Hepatocyte (in vitro differentiated cells): ENCODE data around the gene NDUFB5. TPM values are rescaled to one million over a fixed set of nuclear protein-coding genes. Genes with fewer than 3 reads are reported as not detected.

Source experiments
- DNase-seq: peaks from one replicate; pipeline ENCODE4 v3.0.0-alpha.2; 2016; ENCODE audit warnings: low spot score
- H2AFZ ChIP-seq: fragments of 200-600 bp; sonication (generic); 2 replicates; pipeline ENCODE4 v1.6.0; 2016; ENCODE audit warnings: antibody characterized with exemption, mild to moderate bottlenecking
- H3K27ac ChIP-seq: fragments of 200-600 bp; sonication (generic); 2 replicates; pipeline ENCODE4 v1.5.1; 2016; ENCODE audit warnings: mild to moderate bottlenecking
- H3K27me3 ChIP-seq: fragments of 200-600 bp; sonication (generic); 2 replicates; pipeline ENCODE4 v1.6.1; 2016
- H3K36me3 ChIP-seq: fragments of 200-600 bp; sonication (generic); replicated peaks from 2 replicates; pipeline ENCODE4 v1.5.1; 2016; ENCODE audit warnings: low read depth; ENCODE audit not compliant: insufficient read depth
- H3K4me1 ChIP-seq: fragments of 200-600 bp; sonication (generic); 2 replicates; pipeline ENCODE4 v1.5.1; 2016; ENCODE audit warnings: mild to moderate bottlenecking, moderate library complexity; ENCODE audit not compliant: insufficient read depth
- H3K4me2 ChIP-seq: fragments of 200-600 bp; sonication (generic); 2 replicates; pipeline ENCODE4 v1.6.0; 2016
- H3K4me3 ChIP-seq: fragments of 200-600 bp; sonication (generic); 2 replicates; pipeline ENCODE4 v1.5.1; 2016; ENCODE audit warnings: mild to moderate bottlenecking
- H3K79me2 ChIP-seq: fragments of 200-600 bp; sonication (generic); 2 replicates; pipeline ENCODE4 v1.6.0; 2017; ENCODE audit warnings: mild to moderate bottlenecking
- H3K9me2 ChIP-seq: fragments of 200-600 bp; sonication (generic); replicated peaks from 2 replicates; pipeline ENCODE4 v1.6.0; 2017; ENCODE audit warnings: mild to moderate bottlenecking; ENCODE audit not compliant: insufficient read depth
- H3K9me3 ChIP-seq: fragments of 200-600 bp; sonication (generic); 2 replicates; pipeline ENCODE4 v1.5.1; 2016; ENCODE audit warnings: low read depth, mild to moderate bottlenecking
- H4K20me1 ChIP-seq: fragments of 200-600 bp; sonication (generic); 2 replicates; pipeline ENCODE4 v1.6.0; 2016; ENCODE audit warnings: mild to moderate bottlenecking; ENCODE audit not compliant: insufficient read depth, poor library complexity, severe bottlenecking
- EZH2 ChIP-seq: fragments of 200-600 bp; sonication (generic); IDR thresholded peaks from 2 replicates; pipeline ENCODE4 v1.6.1; 2016; ENCODE audit warnings: antibody characterized with exemption, mild to moderate bottlenecking, borderline replicate concordance
- EZH2phosphoT487 ChIP-seq: fragments of 200-600 bp; sonication (generic); IDR thresholded peaks from one replicate; pipeline ENCODE4 v1.6.1; 2018; ENCODE audit warnings: antibody characterized with exemption, mild to moderate bottlenecking, low read depth, moderate library complexity; ENCODE audit not compliant: unreplicated experiment, severe bottlenecking
- WGBS: methylation state at CpG from one replicate; pipeline ENCODE4 v1.1.6; 2016; ENCODE audit warnings: low lambda C conversion rate; ENCODE audit errors: missing lambda C conversion rate; 5-methylcytosine and 5-hydroxymethylcytosine counted together
- polyA plus RNA-seq: library from polyadenylated mRNA; unstranded; fragments of >200 nt; fragmentation: Nextera tagmentation; extraction: Ambion mirVana; gene quantifications from 2 replicates; pipeline ENCODE4 v1.2.1, GENCODE V29; 2016
- small RNA-seq: library from RNA; depleted of rRNA; stranded (forward); fragments of <200 nt; gene quantifications from one replicate; pipeline ENCODE3, GENCODE V24; 2014
- total RNA-seq: library from RNA; depleted of rRNA; stranded (reverse); fragments of >200 nt; gene quantifications from 2 replicates; pipeline ENCODE4 v1.2.3, GENCODE V29; 2014
- TF ChIP-seq, protein P1 (sequence below): fragments of 200-600 bp; sonication (generic); IDR thresholded peaks from 2 replicates; pipeline ENCODE4 v1.5.1; 2016; ENCODE audit warnings: antibody characterized with exemption, mild to moderate bottlenecking; ENCODE audit not compliant: poor library complexity

NDUFB5 gene
- total and polyA plus RNA-seq, 2 experiments from 2014 or later = 108 to 150 TPM

DNA sequence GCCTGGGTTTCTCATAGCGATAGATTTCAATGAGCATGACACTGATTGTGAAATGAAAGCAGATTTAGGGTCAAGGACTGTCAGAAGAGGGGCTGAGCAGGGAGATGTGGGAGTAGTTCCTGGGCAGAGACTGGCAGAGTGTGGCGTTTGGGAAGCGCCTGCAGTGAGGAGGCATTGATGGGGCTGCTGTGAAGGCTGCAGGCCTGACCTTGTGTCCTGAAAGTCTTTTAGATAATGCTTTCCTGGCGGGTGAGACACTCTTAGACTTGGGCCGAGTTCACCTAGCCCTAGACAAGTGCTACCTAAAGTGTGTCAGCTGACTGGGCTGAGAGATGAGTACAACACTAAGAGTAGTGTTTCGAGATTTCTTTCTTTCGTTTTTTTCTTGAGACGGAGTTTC lies 68.9 kb downstream of the NDUFB5 start:
- Histone ChIP-seq H2AFZ (no peak overlapping the region), H3K4me2 (no peak overlapping the region), H3K9me3 (no peaks in the 10 kb centered on the region), H3K4me1 (no peaks in the 10 kb centered on the region), H4K20me1 (no peaks in the 10 kb centered on the region), H3K4me3 (no peak overlapping the region), H3K36me3 (no peaks in the 10 kb centered on the region), H3K27me3 (no peaks in the 10 kb centered on the region), H3K9me2 (no peaks in the 10 kb centered on the region), H3K27ac (no peak overlapping the region), H3K79me2 (peaks cover 65% of the 10 kb centered on the region)
- WGBS = 92% methylated on average over 8 of the region's 8 CpGs
- TF ChIP-seq EZH2 (no peak), EZH2phosphoT487 (no peak)
- TF ChIP-seq, protein P1, sequence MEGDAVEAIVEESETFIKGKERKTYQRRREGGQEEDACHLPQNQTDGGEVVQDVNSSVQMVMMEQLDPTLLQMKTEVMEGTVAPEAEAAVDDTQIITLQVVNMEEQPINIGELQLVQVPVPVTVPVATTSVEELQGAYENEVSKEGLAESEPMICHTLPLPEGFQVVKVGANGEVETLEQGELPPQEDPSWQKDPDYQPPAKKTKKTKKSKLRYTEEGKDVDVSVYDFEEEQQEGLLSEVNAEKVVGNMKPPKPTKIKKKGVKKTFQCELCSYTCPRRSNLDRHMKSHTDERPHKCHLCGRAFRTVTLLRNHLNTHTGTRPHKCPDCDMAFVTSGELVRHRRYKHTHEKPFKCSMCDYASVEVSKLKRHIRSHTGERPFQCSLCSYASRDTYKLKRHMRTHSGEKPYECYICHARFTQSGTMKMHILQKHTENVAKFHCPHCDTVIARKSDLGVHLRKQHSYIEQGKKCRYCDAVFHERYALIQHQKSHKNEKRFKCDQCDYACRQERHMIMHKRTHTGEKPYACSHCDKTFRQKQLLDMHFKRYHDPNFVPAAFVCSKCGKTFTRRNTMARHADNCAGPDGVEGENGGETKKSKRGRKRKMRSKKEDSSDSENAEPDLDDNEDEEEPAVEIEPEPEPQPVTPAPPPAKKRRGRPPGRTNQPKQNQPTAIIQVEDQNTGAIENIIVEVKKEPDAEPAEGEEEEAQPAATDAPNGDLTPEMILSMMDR = no peak
- DNase-seq = no peak

GRCh38 chr3:179676081-179676480 lies 71.5 kb downstream of the NDUFB5 start:
- H3K27ac ChIP-seq = no peak overlapping the region
- over 99% methylated on average over 5 of the region's 5 CpGs for WGBS
- H3K36me3 ChIP-seq = no peaks in the 10 kb centered on the region
- no peaks in the 10 kb centered on the region for H4K20me1 ChIP-seq
- TF ChIP-seq EZH2phosphoT487 = no peak
- TF ChIP-seq, protein P1 = no peak
- no peak for TF ChIP-seq EZH2
- H3K27me3 ChIP-seq = no peaks in the 10 kb centered on the region
- H3K9me3 ChIP-seq = no peaks in the 10 kb centered on the region
- H3K79me2 ChIP-seq = peaks cover 47% of the 10 kb centered on the region
- H3K9me2 ChIP-seq = no peaks in the 10 kb centered on the region
- H3K4me3 ChIP-seq = no peak overlapping the region
- DNase-seq = no peak
- peaks cover under 1% of the 10 kb centered on the region for H3K4me1 ChIP-seq
- H2AFZ ChIP-seq = no peak overlapping the region
- no peak overlapping the region for H3K4me2 ChIP-seq

Small RNAs within 50 kb of the gene (small RNA-seq; reads per million reads assigned to genes)
- gene AC090425.1 (not detected), gene RF01210 (not detected)

Other genes with a start within 250 kb of the NDUFB5 start
- 23.2 and 26.0 TPM in 2 replicates for gene GNB4, start 153.3 kb upstream of the NDUFB5 start, total RNA-seq
- gene GNB4, start 153.3 kb upstream of the NDUFB5 start, polyA plus RNA-seq = 8.5 and 9.0 TPM in 2 replicates
- gene ACTL6A, start 41.9 kb upstream of the NDUFB5 start, total RNA-seq = 56.8 and 92.6 TPM in 2 replicates
- 61.2 and 68.7 TPM in 2 replicates for gene ACTL6A, start 41.9 kb upstream of the NDUFB5 start, polyA plus RNA-seq
- gene MRPL47, start 156 bp upstream of the NDUFB5 start, total RNA-seq = 38.3 and 46.7 TPM in 2 replicates
- gene MRPL47, start 156 bp upstream of the NDUFB5 start, polyA plus RNA-seq = 63.6 and 63.8 TPM in 2 replicates
- 9.6 and 13.5 TPM in 2 replicates for gene USP13, start 48.2 kb downstream of the NDUFB5 start, total RNA-seq
- 15.7 and 26.0 TPM in 2 replicates for gene USP13, start 48.2 kb downstream of the NDUFB5 start, polyA plus RNA-seq